ENCODE results near the gene RPUSD1.

GRCh38 chr16:764184-764750 is 23.9 kb downstream of the RPUSD1 start:
- TF ChIP-seq, protein P1, sequence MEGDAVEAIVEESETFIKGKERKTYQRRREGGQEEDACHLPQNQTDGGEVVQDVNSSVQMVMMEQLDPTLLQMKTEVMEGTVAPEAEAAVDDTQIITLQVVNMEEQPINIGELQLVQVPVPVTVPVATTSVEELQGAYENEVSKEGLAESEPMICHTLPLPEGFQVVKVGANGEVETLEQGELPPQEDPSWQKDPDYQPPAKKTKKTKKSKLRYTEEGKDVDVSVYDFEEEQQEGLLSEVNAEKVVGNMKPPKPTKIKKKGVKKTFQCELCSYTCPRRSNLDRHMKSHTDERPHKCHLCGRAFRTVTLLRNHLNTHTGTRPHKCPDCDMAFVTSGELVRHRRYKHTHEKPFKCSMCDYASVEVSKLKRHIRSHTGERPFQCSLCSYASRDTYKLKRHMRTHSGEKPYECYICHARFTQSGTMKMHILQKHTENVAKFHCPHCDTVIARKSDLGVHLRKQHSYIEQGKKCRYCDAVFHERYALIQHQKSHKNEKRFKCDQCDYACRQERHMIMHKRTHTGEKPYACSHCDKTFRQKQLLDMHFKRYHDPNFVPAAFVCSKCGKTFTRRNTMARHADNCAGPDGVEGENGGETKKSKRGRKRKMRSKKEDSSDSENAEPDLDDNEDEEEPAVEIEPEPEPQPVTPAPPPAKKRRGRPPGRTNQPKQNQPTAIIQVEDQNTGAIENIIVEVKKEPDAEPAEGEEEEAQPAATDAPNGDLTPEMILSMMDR (IDR thresholded peaks at IDR 0.05): no peak
- TF ChIP-seq POLR2A (IDR thresholded peaks at IDR 0.05): no peak
- TF ChIP-seq EP300 (IDR thresholded peaks at IDR 0.05): no peak
- no peak for TF ChIP-seq POLR2AphosphoS5 (IDR thresholded peaks at IDR 0.05)

Measured in sigmoid colon (tissue), 4 donors.